Smooth muscle cell (in vitro differentiated cells): ENCODE results near the gene TROAP. TPM values are rescaled to one million over a fixed set of nuclear protein-coding genes. Genes with fewer than 3 reads are reported as not detected.
A peak's percentile ranks its signal among the peaks of the same experiment; 100 is the strongest.

Experiments
- DNase-seq: peaks from one replicate; lab custom pipeline; 2025; ENCODE audit not compliant: unreplicated experiment; lab: John Stamatoyannopoulos, UW
- H2AFZ ChIP-seq: fragments of 200-600 bp; sonication (generic); 2 replicates; pipeline ENCODE4 v1.6.0; 2016; ENCODE audit warnings: antibody characterized with exemption, low read depth, mild to moderate bottlenecking
- H3F3A ChIP-seq: fragments of 200-600 bp; sonication (generic); 2 replicates; pipeline ENCODE4 v1.6.0; 2017; ENCODE audit warnings: antibody characterized with exemption, low read depth
- H3K27ac ChIP-seq: fragments of 200-600 bp; sonication (generic); 2 replicates; pipeline ENCODE4 v1.5.1; 2016; ENCODE audit warnings: low read depth, mild to moderate bottlenecking
- H3K27me3 ChIP-seq: fragments of 200-600 bp; sonication (generic); 2 replicates; pipeline ENCODE4 v1.6.1; 2016; ENCODE audit warnings: low read depth, mild to moderate bottlenecking
- H3K36me3 ChIP-seq: fragments of 200-600 bp; sonication (generic); 2 replicates; pipeline ENCODE4 v1.5.1; 2016; ENCODE audit warnings: low read depth
- H3K4me1 ChIP-seq: fragments of 200-600 bp; sonication (generic); 2 replicates; pipeline ENCODE4 v1.5.1; 2016; ENCODE audit warnings: low read depth
- H3K4me2 ChIP-seq: fragments of 200-600 bp; sonication (generic); 2 replicates; pipeline ENCODE4 v1.6.0; 2016; ENCODE audit warnings: mild to moderate bottlenecking
- H3K4me3 ChIP-seq: fragments of 200-600 bp; sonication (generic); 2 replicates; pipeline ENCODE4 v1.5.1; 2016; ENCODE audit warnings: mild to moderate bottlenecking
- H3K79me2 ChIP-seq: fragments of 200-600 bp; sonication (generic); 2 replicates; pipeline ENCODE4 v1.6.0; 2016; ENCODE audit warnings: low read depth, mild to moderate bottlenecking
- H3K9ac ChIP-seq: fragments of 200-600 bp; sonication (generic); 2 replicates; pipeline ENCODE4 v1.6.0; 2016; ENCODE audit warnings: low read depth
- H3K9me3 ChIP-seq: fragments of 200-600 bp; sonication (generic); replicated peaks from 2 replicates; pipeline ENCODE4 v1.5.1; 2016; ENCODE audit warnings: low read depth
- H4K20me1 ChIP-seq: fragments of 200-600 bp; sonication (generic); 2 replicates; pipeline ENCODE4 v1.6.0; 2016; ENCODE audit warnings: low read depth
- CTCF ChIP-seq: fragments of 200-600 bp; sonication (generic); IDR thresholded peaks from 2 replicates; pipeline ENCODE4 v1.5.1; 2017; ENCODE audit warnings: borderline replicate concordance, mild to moderate bottlenecking, antibody characterized with exemption; ENCODE audit not compliant: insufficient read depth, poor library complexity, severe bottlenecking
- WGBS: methylation state at CpG from one replicate; pipeline ENCODE4 v1.1.7; 2016; ENCODE audit warnings: low lambda C conversion rate; 5-methylcytosine and 5-hydroxymethylcytosine counted together
- polyA plus RNA-seq: library from polyadenylated mRNA; unstranded; fragments of >200 nt; fragmentation: Nextera tagmentation; extraction: Ambion mirVana; gene quantifications from 2 replicates; pipeline ENCODE4 v1.2.1, GENCODE V29; 2016
- total RNA-seq: library from RNA; depleted of rRNA; stranded (reverse); fragments of >200 nt; gene quantifications from 2 replicates; pipeline ENCODE4 v1.2.3, GENCODE V29; 2014

The TROAP gene
- total and polyA plus RNA-seq, 2 experiments from 2014 or later, result 3.7 to 8.5 TPM

GRCh38 chr12:49330631-49331379 is 7.8 kb downstream of the TROAP start:
- Histone ChIP-seq H3K4me2 (no peak overlapping the region), H3K4me3 (no peak overlapping the region), H3K4me1 (no peaks in the 10 kb centered on the region), H3K9ac (no peak overlapping the region), H3K36me3 (no peaks in the 10 kb centered on the region), H3K79me2 (no peaks in the 10 kb centered on the region), H3K27ac (no peak overlapping the region), H3K27me3 (peaks cover 36% of the 10 kb centered on the region), H4K20me1 (no peaks in the 10 kb centered on the region), H2AFZ (no peak overlapping the region), H3F3A (no peaks in the 10 kb centered on the region), H3K9me3 (no peaks in the 10 kb centered on the region)
- no peak for TF ChIP-seq CTCF
- WGBS, result 92% methylated on average over 14 of the region's 14 CpGs
- DNase-seq, result no peak

GRCh38 chr12:49331380-49332222 is 8.5 kb downstream of the TROAP start:
- Histone ChIP-seq H3K4me3 (no peak overlapping the region), H3K4me1 (no peaks in the 10 kb centered on the region), H3K27ac (no peak overlapping the region), H2AFZ (no peak overlapping the region), H3F3A (no peaks in the 10 kb centered on the region), H3K9me3 (no peaks in the 10 kb centered on the region), H3K36me3 (no peaks in the 10 kb centered on the region), H3K27me3 (peaks cover 44% of the 10 kb centered on the region), H3K4me2 (no peak overlapping the region), H3K9ac (no peak overlapping the region), H4K20me1 (no peaks in the 10 kb centered on the region), H3K79me2 (no peaks in the 10 kb centered on the region)
- 66% methylated on average over 11 of the region's 11 CpGs for WGBS
- peak; percentile 77 for TF ChIP-seq CTCF
- DNase-seq, result no peak

- no peaks in the 10 kb centered on the region for H4K20me1 ChIP-seq
- H2AFZ ChIP-seq, result no peak overlapping the region
- H3K4me1 ChIP-seq, result no peaks in the 10 kb centered on the region
- peaks cover 52% of the 10 kb centered on the region for H3K27me3 ChIP-seq
- no peak for DNase-seq
- H3K9me3 ChIP-seq, result no peaks in the 10 kb centered on the region
- no peak overlapping the region for H3K9ac ChIP-seq
- no peak overlapping the region for H3K27ac ChIP-seq
- TF ChIP-seq CTCF, result no peak
- H3K36me3 ChIP-seq, result no peaks in the 10 kb centered on the region
- WGBS, result 75% methylated on average over 17 of the region's 17 CpGs
- H3K4me2 ChIP-seq, result peak overlapping the region; percentile 44
- H3K4me3 ChIP-seq, result no peak overlapping the region
- no peaks in the 10 kb centered on the region for H3F3A ChIP-seq
- H3K79me2 ChIP-seq, result no peaks in the 10 kb centered on the region
Observed at GRCh38 chr12:49332441-49332861, 9.4 kb downstream of the TROAP start.
